ENCODE results near the gene AP2M1. TPM values are rescaled to one million over a fixed set of nuclear protein-coding genes. Genes with fewer than 3 reads are reported as not detected.

AP2M1 gene
- total RNA-seq, 1 donor from 2014 or later: 253 TPM

Other genes starting within 250 kb of the AP2M1 start
- gene ABCC5, start 157.0 kb upstream of the AP2M1 start, total RNA-seq: 44.5 TPM
- not detected for gene HTR3D, start 143.1 kb upstream of the AP2M1 start, total RNA-seq
- gene HTR3C, start 121.8 kb upstream of the AP2M1 start, total RNA-seq: not detected
- gene HTR3E, start 77.8 kb upstream of the AP2M1 start, total RNA-seq: not detected
- gene EIF2B5, start 39.5 kb upstream of the AP2M1 start, total RNA-seq: 31.4 TPM
- gene DVL3, start 19.5 kb upstream of the AP2M1 start, total RNA-seq: 60.6 TPM
- gene ABCF3, start 11.3 kb downstream of the AP2M1 start, total RNA-seq: 69.3 TPM
- gene VWA5B2, start 54.7 kb downstream of the AP2M1 start, total RNA-seq: not detected
- gene ALG3, start 74.1 kb downstream of the AP2M1 start, total RNA-seq: 14.9 TPM
- gene EEF1AKMT4, start 74.8 kb downstream of the AP2M1 start, total RNA-seq: 1.6 TPM
- gene CAMK2N2, start 86.7 kb downstream of the AP2M1 start, total RNA-seq: not detected
- gene ECE2, start 101.2 kb downstream of the AP2M1 start, total RNA-seq: not detected
- 237 TPM for gene PSMD2, start 124.4 kb downstream of the AP2M1 start, total RNA-seq
- gene EIF4G1, start 139.8 kb downstream of the AP2M1 start, total RNA-seq: 254 TPM
- gene FAM131A, start 162.7 kb downstream of the AP2M1 start, total RNA-seq: 36.3 TPM
- gene CLCN2, start 186.8 kb downstream of the AP2M1 start, total RNA-seq: 1.9 TPM
- gene POLR2H, start 186.9 kb downstream of the AP2M1 start, total RNA-seq: 19.9 TPM
- gene THPO, start 203.4 kb downstream of the AP2M1 start, total RNA-seq: 0.11 TPM
- 7.8 TPM for gene CHRD, start 205.2 kb downstream of the AP2M1 start, total RNA-seq